ENCODE measurements around the gene CAMTA1.

CAMTA1 gene

DNA sequence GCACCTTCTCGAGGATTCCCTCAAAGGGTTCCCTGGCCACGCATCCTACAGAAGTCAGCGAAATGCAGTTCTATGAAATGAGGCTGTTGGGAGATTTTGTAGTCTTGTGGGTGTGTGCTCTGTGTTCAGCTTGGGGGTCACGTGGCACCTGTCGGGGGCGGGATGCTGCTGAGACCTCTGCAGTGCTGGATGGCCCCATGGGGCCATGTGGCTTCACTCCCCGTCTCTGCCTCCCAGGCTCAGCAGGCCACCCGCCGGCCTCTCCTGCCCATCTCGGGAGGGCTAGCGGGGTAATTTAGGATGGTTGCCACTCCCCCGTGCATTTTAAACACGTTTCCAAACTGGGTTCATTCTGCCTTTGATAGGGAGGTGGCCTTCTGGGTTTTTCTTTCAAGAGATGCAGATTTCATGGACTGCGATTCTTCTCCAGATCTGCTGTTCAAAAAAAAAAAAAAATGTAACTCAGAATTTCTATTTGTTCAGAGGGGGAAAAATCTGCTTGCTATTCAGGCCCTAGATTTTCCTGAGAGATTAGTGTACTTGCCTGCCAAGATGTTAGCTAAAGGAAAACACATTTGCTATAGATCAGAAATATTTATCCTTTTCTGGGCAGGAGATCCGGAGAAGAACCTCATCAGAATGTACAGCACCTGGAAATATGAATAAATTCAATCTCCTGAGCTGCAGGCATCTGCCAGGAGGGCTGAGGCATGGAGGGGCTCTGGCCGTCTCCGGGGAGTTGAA lies 708.6 kb downstream of the CAMTA1 start:
- no peak for ATAC-seq

DNA sequence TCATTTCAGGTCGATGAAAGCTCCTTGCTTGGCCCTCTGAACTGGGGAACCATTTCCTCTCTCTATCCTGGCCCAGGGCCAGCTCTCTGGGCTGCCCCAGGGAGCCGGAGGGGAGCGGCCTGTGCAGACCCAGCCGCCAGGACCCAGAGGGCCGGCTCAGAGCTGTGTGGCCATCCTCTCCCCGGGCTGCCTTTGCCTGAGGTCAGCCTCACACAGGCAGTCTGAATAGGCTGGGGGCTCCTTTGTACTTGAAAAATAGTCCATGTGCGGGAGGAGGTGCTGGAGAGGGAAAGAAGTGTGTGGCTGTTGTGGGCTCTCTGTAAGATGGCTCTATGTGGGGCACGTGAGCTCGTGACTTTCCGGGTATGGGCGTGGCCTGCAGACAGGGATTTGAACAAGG lies 710.7 kb downstream of the CAMTA1 start:
- DNase-seq = no peak
- ATAC-seq = no peak

More for the DNA sequence above, 708.6 kb downstream of the CAMTA1 start:
- no peak for DNase-seq

DNA sequence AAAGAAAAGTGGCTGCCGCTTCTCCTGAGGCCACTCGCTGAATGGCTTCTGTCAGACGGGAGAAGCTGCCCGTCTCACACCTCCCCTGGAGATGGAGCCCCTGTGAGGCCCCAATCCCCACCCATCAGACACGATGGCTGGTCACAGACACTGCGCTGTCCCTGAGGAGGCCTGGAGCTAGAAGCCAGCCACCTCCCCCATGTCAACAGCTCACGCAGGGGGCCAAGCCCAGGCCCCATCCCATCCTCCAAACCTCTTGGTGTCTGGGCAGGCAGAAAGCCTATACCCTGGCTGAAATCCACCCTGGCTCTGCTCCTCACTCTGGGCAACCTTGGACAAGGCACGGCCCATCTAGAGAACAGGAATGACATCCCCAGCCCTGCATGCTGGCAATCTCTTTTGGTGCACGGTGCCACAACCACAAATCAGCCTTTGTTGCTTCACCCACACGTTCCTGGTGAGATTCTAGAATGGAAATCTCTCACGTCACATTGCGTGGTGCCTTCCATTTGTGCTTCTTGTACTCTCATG lies 711.9 kb downstream of the CAMTA1 start:
- ATAC-seq (no peak), DNase-seq (no peak)

DNA sequence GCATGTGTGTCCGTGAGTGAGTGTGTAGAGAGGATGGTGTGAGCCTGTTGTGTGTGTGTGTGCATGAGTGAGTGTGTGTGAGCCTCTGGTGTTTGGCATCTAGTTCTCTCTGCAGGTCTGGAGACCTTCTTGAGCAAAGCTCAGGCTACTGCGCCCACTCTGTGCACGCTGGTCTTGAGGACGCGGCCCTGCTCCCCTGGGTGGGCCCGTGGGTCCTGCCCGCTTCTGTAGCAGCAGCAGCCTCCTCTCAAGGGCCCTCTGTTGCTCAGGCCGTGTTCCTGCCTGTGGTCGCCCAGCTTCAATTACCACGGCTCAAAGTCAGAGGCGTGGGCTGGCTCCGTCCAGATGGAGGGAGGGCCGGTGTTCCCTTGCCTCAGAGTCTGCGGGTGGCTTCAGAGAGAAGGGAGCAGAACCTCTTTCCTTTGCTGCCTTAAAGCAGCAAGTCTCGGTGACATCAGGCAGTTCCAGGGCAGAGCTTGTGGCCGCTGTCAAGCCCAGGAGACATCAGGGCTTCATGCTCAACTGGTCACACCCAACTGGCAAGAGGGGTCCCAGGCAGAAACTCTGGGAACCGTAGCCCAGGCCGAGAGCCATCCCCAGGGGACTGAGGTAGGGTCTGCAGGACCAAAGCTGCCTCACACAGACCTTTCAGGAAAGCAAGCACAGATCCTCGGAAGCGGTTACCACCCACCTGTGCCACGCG lies 715.3 kb downstream of the CAMTA1 start:
- DNase-seq = no peak
- no peak for ATAC-seq

DNA sequence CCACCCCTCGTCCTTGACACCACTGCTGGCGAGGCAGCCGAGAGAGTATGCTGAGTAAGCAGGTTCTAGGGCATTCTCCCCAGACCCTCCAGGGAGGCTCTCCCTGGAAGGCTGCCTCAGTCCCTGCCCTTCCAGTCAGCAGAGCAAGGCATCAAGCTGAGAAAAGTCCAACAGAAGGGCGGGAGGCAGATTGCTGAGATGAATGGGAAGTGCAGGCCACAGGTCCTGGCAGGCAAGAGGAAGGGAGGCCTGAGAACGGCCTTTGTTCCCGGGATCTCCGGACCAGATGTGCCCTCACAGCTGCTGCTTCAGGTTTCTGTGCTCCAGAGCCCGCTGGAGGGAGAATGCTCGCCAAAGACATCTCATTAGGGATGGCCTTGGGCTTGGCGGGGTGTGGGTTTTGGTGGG lies 715.8 kb downstream of the CAMTA1 start:
- no peak for ATAC-seq
- no peak for DNase-seq

DNA sequence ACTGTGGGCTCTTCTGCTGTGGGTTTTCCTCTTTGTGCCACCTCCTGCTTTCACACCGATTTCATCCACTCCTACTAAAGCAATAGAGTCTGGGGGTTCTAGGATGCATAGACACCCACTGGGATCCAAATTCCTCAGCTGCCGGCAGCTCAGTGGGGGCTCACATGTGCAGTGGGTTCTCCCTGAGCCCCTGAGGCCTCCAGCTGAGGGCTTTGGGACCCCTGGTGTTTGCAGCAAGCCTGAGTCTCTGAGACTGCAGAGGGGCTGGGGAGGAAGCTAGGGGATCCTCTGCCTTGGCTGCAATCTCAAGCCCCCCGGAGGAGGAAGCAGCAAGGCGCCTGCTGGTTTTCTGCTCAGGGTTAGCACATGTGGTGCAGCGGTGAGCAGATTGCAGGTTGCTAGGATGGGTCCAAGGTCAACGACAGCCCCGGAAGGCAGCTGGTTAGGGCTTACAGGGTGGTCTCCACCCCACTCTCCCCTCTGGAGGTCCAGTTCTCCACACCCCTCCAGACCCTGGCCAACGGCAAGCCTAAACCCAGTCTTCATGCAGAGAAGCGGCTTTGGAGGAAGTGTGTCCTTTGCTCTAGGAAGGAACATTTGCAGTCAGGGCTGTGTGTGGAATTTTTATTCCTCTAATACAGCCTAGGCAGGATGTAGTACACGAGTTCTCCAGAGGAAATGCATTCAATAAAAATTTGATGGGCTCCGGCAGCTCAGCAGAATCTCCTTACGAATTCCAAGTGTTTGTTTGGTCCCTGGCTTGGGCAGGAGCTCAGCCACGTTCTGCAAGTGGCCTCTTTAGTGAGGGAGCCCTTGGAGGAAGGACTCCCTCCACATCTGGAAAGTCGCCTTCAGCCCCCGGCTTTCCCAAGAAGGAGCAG lies 716.7 kb downstream of the CAMTA1 start:
- DNase-seq (no peak), ATAC-seq (no peak)

DNA sequence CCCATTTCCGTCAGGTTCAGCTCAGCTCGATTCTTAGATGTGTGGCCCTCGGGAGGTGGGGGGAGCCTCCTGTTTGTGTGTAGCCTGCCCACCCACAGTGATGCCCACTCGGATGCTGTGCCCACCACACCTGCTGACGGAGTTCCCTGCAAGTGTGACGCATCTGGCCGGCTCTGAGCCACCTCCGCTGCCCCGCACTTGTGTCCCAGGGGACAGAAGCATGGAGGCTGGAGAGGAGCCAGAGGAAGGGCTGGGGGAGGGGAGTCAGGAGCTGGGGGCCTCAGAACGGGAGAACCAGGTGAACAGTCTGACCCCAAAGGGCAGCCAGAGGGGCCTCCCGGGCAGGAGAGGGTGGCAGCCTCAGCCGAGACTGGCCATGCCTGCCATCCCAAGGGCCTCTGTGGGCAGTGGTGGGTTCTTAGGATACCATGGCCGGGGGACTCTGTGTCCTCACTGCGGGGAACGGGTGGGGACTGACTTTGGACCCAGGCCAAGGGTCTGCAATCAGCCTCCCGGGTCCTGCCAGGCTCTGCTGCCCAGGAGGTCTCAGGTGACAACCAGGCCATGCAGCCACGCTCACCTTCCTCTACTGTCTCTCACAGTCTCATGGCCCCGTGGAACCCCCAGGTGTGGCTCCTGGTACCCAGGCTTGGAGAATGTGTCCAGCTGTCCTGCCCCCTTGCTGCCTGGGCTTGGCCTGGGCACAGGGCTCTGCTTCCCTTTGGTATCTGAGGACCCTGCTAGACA lies 718.6 kb downstream of the CAMTA1 start:
- DNase-seq (no peak), ATAC-seq (no peak)

DNA sequence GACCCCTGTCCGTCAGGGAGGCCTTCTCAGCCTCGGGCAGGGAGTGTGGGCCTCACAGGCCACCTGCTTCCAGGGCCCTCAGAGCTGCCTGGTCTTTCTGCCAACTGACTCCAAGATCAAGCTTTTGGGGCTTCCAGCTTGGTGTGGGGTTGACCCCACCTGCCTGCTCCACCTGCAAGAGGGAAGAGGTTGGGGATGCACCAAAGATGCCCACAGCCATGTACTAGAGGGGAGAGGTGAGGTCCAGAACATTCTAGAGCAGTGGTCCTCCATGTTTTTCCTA lies 719.1 kb downstream of the CAMTA1 start:
- DNase-seq = no peak
- no peak for ATAC-seq

DNA sequence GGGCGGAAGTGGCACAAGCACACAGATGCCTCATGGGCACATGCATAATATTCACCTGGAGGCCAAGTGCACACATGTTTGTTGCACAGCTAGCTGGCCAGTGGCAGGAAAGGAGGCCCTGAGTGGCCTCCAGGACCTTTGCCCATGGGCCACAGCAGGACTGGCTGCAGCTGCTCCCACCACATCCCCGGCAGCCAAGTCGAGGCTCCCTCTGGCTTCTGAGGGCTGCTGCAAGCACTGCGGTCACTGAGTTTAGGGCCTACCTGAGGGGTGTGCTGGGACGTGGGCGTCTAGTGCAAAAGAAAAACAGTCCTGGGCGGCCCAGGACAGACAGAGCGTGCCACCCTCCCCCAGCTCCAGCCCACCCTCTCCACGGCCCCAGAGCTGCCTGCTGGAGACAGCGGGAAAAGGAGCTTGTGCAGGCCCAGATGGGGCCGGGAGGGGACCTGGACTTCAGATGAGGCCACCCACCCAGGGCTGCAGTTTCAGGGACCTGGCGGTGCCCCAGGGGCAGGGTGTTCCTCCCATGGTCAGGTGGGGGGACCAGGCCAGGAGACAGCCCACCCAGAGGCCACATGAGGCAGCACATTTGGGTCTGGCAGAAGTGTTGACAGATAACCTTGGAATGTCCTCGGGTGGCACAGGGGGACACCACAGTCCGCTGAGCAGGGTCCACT lies 720.0 kb downstream of the CAMTA1 start:
- DNase-seq (no peak), ATAC-seq (no peak)

DNA sequence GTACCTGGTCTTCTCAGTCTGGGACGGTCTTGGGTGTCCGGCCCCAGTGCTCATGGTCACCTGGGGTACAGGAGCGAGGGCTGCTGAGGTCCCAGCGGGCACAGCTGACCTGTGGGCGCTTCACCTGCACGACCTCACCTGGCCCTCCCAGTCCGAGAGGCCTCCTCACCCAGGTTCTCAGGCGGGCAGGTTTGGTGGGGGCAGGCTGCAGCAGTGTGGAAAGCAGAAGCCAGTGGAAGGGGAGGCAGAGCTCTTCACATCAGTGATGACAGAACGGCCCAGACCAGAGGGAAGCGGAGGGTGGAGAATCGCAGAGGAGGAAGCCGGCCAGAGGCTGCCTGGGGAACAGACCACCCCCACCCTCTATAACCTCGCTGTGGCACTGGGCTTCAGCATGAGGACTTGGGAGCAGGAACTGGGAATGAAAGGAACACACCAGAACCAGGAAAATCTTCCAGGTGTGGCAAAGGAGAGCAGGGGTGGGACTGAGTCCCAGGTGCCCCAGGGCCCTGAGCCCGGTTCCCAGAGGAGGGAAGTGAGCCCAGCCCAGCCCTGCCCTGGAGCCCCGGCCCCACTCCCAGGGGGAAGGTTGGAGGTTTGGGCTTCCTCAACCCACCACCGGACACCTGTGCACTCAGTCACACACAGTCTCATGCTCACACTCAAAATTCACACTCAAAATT lies 720.7 kb downstream of the CAMTA1 start:
- ATAC-seq (no peak), DNase-seq (no peak)

DNA sequence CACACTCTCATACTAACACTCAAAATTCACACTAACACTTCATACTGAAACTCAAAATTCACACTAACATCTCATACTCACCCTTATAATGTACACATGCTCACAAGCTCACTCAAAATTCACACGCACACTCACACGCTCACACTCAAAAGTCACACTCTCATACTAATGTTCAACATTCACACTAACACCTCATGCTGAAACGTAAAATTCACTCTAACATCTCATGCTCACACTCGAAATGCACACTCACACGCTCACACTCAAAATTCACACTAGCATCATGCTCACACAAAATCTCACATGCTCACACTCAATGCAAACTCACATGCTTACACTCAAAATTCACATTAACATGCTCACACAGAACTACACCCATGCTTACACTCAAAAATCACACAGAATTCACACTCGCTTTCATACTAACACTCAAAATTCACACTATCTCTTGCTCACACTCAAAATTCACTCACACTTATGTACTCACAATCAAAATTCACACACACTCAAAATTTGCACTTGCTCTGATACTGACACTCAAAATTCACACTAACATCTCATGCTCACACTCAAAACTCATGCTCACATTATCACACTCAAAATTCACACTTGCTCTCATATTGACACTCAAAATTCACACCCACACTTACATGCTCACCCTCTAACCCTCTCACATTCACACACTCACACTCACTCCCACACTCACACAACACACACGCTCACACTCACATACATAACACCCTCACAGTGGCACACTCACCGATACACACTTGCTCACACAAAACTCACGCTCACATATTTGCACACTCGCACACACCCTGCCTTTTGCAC lies 721.4 kb downstream of the CAMTA1 start:
- DNase-seq = no peak
- ATAC-seq = no peak

DNA sequence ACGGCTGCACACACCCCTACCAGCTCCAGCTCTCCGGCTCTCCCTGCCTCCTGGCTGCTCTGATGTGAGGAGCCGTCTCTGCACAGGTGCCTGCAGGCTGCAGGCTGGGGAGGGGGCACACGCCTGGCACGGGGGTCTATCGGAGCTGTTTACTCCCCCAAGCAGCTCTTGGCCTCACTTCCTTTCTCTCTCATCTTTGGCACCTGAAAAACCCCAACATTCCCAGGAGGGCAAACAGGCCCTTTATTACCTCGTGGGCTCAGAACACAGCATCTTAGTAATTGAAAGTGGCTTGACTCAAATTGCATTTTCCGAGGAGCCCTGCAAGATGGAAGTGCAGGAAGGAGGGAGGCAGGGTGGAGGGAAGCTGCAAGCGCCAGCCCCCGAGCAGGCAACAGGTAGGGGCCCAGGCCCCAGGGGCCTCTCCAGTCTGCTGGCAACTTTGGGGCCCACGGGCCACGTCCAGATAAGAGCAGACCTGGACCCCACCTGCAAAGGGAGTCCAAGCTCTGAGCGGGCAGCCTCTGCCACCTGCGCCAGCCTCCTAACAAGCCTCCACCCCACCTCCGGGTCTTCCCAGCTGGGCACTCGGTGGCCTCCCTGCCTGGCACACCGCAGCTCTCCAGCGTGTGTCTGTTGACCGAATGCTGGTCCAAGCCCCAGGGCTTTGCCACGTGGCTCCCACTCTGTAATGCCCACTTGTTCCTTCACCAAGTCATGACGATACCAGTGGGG lies 722.2 kb downstream of the CAMTA1 start:
- DNase-seq (no peak), ATAC-seq (no peak)

DNA sequence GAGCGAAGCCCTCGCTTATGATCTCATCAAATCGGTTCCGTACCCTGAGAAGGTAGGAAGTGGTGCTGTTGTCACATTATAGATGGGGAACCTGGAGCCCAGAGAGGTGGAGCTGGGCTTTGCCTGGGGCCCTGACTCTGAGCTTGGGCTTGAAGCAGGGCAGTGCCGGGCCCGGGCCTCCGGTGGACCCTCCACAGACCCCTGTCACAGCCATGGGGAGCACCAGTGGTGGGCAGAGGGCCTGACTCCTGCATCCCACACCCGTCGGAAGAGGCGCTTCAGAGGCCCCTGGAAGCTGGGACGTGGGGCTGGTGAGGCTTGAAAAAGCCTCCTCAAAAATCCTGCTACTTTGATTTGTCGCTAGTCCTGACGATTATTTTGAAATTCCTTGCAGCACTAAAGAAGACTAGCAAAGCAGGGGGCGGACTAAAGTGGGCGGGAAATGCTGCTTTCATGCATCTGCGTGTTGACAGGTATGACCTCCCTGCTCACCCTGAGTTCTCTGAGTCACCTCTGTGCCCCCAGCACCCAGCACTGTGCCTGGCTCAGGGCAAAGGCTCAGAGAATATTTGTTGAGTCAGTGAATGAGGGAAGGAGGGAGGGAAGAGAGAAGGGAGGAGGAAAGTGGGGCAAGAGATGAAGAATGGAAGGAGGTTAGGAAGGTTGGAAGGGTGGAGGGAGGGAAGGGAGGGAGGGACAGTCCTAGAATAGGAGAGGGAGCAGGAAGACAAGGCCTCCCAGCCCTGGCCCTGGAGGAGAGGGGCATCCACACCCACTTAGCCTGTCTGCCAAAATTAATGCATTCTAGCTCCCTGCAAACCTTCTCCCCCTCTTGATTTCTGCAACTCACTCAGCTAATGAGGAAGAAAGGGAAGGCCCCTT lies 723.0 kb downstream of the CAMTA1 start:
- no peak for ATAC-seq
- no peak for DNase-seq

DNA sequence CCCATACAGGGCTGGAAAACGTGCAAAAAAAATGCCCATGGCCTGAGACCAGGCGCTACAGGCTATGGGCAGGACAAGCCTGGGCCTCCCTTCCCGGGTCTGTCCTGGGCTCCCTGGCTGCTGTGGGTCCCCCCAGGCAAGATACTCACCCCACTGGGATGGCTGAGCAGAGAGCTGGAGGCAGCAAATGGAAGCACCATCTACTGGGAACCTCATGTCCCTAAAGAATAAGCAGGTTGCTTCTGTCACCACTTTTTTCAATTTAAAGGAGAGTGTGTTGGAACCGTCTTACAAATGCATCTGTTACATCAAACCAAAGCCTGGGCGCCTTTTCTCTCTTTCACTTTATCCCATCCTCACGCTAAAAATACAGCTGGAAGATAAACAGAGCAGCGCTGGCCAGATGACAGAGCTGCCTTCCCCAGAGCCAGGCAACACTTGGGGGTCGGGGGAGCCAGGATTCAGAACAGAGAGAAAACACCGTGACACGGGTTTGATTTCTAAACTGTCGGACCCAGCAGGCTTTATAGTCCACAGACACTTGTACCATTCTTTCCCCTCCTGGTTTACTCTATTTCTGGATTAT lies 723.8 kb downstream of the CAMTA1 start:
- no peak for DNase-seq

DNA sequence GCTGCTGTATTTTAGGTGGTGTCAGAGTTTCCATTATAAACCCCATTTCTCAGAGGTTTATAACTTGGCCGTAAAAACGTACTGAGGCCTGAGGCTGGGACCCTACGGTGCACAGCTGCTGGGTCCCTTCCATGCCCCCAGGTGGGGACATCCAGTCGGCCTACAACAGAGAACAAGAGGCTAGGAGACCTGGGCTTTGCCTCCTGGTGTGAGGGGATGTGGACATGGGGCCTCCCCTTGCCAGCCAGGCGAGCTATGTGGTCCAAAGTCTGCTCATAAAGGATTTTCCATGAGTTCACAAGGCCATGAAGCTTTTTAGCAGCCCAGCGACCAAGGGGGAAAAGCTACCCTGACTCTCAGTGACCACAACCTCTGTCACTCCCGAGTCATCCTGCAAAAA lies 724.3 kb downstream of the CAMTA1 start:
- ATAC-seq (no peak), DNase-seq (no peak)

More for the DNA sequence above, 723.8 kb downstream of the CAMTA1 start:
- no peak for ATAC-seq

DNA sequence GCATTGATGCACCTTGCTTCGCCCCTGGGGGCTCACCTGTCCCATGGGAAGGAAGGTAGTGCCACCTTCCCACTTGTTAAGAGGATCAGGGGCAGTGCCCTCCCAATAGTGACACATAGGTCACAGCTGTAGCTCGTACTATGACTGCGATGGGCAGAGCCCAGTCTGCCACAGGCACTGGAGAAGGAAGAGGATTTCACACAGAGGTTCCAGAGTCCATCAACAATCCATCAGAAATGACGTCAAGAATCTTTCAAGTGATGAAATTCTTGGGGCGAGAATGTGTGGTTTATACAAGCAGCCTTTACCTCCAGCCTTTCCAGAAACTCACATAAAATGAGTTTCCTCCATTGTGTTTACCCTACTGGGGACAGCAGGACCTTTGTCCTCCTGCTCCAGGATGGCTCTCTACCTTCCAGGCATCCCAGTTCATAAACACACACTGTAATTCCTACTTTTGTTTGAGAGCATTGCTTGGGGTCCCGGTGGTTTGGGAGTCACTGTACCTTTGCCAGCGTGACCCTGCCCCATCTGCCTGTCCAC lies 725.2 kb downstream of the CAMTA1 start:
- DNase-seq (no peak), ATAC-seq (no peak)

DNA sequence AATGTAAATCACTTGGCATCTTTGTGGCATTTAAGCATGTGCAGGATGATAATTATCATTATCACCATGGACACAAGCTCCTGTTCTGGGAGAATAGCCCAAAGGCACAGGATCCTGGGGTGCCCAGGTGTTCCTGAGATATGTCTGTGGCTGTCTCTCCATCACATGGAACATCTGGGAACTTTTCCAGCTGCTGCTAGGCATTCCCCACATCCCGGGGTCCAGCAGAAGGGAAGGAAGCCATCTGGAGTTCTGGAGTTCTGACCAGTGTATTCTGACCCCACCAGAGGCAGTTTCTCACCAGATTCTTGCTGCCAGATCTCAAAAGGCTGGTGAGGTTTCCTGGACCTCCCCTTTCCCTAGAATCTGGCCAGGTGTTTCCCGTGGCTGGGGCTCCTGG lies 726.1 kb downstream of the CAMTA1 start:
- ATAC-seq (no peak), DNase-seq (no peak)

DNA sequence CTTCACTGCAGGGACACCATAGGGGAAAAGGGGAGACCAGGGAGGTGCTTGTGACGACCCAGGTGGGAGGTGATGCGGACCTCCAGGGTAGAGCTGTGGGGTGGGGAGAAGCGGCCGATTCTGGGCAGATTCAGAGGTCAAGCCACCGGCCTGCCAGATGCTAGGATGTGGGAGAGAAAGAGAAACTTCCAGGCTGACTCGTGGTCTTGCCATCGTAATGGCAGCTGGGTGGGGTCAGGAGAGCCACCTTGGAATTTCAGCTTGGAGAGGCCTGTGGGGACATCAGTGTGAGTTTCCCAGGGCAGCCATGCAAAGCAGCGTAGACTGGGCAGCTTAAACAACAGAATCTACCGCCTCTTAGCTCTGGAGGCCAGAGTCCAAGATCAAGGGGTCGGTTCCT lies 727.8 kb downstream of the CAMTA1 start:
- no peak for ATAC-seq
- no peak for DNase-seq
